Fibroblast of villous mesenchyme (primary cell): ENCODE data around the gene SHROOM3. TPM values are rescaled to one million over a fixed set of nuclear protein-coding genes. Genes with fewer than 3 reads are reported as not detected.
A peak's percentile ranks its signal among the peaks of the same experiment; 100 is the strongest.

Source experiments
- DNase-seq: peaks from one replicate; pipeline ENCODE4 v3.0.0-alpha.2; 2010; ENCODE audit warnings: low read depth
- H3K4me3 ChIP-seq: 2 replicates; pipeline ENCODE4 v1.5.1; 2011; ENCODE audit warnings: low read depth, mild to moderate bottlenecking, low read length
- CTCF ChIP-seq: IDR thresholded peaks from 2 replicates; pipeline ENCODE4 v1.5.1; 2012; ENCODE audit warnings: low read depth, mild to moderate bottlenecking, low read length; ENCODE audit not compliant: insufficient read depth
- total RNA-seq: library from RNA; depleted of rRNA; stranded (reverse); fragments of >200 nt; gene quantifications from 2 replicates; pipeline ENCODE4 v1.2.3, GENCODE V29; 2012

Gene SHROOM3
- total RNA-seq: 27.6 and 40.9 TPM in 2 replicates

- TF ChIP-seq CTCF: no peak
- peak; percentile 3 for DNase-seq
- H3K4me3 ChIP-seq: no peak within 1 kb of the TSS
Measured at GRCh38 chr4:76434901-76435527, at the start of gene SHROOM3. Gene SHROOM3, plus strand, starts transcription at chr4:76435229. Its CDS starts 824 bp downstream, at chr4:76436053.

- TF ChIP-seq CTCF: no peak
- no peak for DNase-seq
- H3K4me3 ChIP-seq: no peak overlapping the region
Measured at GRCh38 chr4:76385974-76386373, 49.1 kb upstream of the SHROOM3 start.

- TF ChIP-seq CTCF: no peak
- DNase-seq: peak; percentile 6
- no peak overlapping the region for H3K4me3 ChIP-seq
Measured at GRCh38 chr4:76386566-76387305, 48.3 kb upstream of the SHROOM3 start.

- DNase-seq: peak; percentile 2
- H3K4me3 ChIP-seq: no peak overlapping the region
- TF ChIP-seq CTCF: no peak
Measured at GRCh38 chr4:76388160-76388908, 46.7 kb upstream of the SHROOM3 start.

GRCh38 chr4:76401654-76402053 lies 33.4 kb upstream of the SHROOM3 start:
- no peak overlapping the region for H3K4me3 ChIP-seq
- TF ChIP-seq CTCF: no peak
- DNase-seq: no peak

- TF ChIP-seq CTCF: no peak
- DNase-seq: no peak
Measured at GRCh38 chr4:76406081-76406480, 28.9 kb upstream of the SHROOM3 start.

More at GRCh38 chr4:76406081-76406480, 28.9 kb upstream of the SHROOM3 start:
- no peak overlapping the region for H3K4me3 ChIP-seq
